SK-N-DZ (cell line): ENCODE measurements around the gene CNN3.
"Not testable (repeated sequence)": the region's sequence is repeated elsewhere in the genome, so short reads cannot be mapped to it uniquely, and the experiment has no call there.

ENCODE experiments used
- DNase-seq: peaks from one replicate; pipeline ENCODE4 v3.0.0-alpha.2; 2015; ENCODE audit warnings: low spot score

Gene CNN3

GRCh38 chr1:94949681-94950661 is 23.1 kb upstream of the CNN3 start:
- peak; percentile 71 for DNase-seq

GRCh38 chr1:94947437-94947836 is 20.5 kb upstream of the CNN3 start:
- DNase-seq, result no peak

DNA sequence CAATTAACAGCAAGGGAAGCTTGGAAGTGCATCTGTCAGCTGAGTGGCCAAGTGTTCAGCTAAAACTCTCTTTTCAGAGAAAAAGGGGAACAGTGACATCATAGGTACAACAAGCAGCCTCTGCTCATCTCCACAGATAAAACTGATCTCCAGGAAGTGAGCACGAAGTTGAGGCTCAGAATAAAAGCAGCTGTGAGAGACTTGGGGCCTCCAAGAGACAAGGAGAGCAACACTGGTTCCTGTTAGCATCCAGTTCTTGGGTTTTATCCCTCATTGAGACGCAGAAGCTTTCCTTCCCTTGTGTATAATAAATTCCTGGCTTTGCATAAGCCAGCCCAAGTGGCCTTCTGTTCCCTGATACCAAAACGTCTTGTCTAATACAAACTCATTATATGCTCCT is 20.0 kb upstream of the CNN3 start:
- no peak for DNase-seq

- no peak for DNase-seq
Measured at GRCh38 chr1:94942171-94943128, 15.5 kb upstream of the CNN3 start.

- not testable (repeated sequence) for DNase-seq
Measured at GRCh38 chr1:94941480-94941879, 14.6 kb upstream of the CNN3 start.

- no peak for DNase-seq
Measured at GRCh38 chr1:94940738-94941137, 13.8 kb upstream of the CNN3 start.

- no peak for DNase-seq
Measured at GRCh38 chr1:94937820-94938219, 10.9 kb upstream of the CNN3 start.

- no peak for DNase-seq
Measured at GRCh38 chr1:94936861-94937620, 10.1 kb upstream of the CNN3 start.

- DNase-seq, result no peak
Measured at GRCh38 chr1:94935476-94935875, 8.6 kb upstream of the CNN3 start.

DNA sequence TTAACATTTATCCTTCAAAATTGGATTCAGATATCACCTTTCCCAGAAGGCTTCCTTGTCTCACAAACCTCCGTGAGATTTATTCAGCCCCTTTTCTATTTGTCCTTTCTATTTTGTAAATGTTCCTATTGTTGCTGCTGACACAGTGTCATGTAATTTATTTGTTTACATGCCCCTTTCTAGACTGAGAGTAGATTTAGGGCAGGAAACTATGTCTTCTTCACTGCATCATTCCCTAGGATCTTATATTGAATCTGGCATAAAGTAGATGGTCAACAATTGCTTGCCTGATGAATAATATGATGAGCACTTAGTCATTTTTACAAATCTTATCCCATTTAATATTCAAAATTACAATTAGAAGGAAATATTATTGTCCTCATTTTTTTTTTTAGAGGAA is 8.1 kb upstream of the CNN3 start:
- no peak for DNase-seq

DNA sequence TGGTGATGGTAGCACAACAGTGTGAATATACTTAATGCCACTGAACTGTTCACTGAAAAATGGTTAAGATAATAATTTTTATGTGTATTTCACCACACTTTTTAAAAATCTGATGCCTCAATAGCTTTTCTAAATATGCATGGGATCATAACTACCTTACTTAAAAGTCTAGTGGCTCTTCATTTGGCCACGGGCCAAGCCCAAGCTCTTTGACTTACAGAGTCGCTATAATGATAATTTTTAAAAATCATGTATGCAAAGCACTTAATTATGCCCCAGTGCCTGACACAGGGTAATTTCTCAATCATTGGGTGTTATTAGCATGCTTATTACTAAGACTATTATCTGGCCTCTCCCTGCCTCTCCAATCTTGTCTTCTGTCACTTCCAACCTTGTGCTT is 7.6 kb upstream of the CNN3 start:
- no peak for DNase-seq

DNA sequence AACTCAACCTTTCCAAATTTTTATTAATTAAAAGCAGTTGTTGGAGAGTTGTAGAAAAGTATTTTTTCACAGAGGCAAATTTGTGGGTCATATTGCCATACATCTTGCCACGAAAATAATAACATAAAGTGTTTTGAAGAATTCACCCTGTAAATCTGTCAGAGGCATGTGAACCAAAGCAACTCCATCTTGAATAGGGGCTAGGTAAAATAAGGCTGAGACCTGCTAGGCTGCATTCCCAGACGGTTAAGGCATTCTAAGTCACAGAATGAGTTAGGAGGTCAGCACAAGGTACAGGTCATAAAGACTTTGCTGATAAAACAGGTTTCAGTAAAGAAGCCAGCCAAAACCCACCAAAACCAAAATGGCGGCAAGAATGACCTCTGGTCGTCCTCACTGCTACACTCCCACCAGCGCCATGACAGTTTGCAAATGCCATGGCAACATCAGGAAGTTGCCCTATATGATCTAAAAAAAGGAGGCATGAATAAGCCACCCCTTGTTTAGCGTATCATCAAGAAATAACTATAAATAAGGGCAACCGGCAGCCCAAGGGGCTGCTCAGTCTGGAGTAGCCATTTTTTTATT is 4.4 kb upstream of the CNN3 start:
- DNase-seq, result no peak

DNA sequence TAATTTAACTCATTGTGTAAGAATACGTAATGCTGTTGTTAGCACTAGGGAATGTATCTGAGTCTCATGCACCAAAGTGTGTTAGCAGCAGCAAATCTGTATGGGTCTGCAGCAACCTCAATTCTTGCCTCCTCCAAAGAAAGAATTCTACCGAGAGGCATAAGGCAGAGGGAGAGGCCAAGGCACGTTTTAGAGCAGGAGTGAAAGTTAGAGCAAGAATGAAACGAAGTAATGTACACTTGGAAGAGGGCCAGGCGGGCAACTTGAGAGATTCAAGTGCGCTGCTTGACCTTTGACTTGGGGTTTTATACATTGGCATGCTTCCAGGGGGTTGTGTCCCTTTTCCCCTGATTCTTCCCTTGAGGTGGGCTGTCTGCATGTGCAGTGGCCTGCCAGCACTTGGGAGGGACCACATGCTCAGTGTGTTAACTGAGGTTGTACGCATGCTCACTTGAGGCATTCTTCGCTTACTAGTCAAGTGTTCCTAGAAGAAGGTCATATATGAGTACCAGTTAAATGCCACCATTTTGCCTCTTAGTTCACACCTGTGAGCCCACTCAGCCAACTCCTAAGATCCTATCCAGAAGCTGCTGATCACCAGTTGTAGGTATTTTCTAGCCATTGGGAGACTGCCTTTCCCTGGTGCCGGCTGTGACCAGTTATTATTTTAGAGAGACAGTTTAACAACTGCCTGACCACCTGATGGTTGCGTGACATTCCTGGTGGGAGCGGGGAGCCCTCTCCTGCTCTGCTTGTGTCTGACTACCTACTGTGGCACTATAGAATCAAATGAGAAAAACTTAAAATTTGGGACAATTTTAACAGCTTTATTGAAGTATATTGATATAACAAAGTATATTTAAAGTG is 2.7 kb upstream of the CNN3 start:
- DNase-seq, result no peak

DNA sequence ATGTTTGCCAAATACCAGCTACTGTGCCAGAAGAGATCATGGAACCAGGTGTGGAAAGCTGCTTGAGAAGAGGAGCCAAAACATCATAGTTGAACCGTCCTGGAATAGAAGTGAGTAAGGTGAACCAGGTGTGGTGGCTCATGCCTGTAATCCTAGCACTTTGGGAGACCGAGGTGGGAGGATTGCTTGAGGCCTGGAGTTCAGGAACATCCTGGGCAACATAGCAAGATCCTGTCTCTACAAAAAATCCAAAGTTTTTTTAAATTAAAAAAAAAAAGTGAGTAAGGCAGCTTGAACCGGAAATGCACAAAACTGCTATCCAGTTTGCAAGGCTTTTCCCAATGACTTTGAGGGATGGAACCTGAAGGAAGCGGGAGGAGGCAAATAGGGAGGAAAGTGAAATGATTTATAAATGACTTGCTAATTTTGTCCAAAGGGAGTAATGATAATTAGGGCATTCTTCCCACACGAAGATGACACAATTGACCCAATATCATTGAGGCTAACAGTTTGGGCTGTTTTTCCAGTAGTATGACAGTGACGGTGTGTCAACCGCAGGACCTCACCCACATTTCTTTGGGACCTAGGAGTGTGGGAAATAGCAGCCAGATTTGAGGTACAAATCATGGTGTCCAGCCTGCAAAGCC is 1.5 kb upstream of the CNN3 start:
- no peak for DNase-seq

GRCh38 chr1:94927405-94928175 is 680 bp upstream of the CNN3 start:
- peak; percentile 39 for DNase-seq

DNA sequence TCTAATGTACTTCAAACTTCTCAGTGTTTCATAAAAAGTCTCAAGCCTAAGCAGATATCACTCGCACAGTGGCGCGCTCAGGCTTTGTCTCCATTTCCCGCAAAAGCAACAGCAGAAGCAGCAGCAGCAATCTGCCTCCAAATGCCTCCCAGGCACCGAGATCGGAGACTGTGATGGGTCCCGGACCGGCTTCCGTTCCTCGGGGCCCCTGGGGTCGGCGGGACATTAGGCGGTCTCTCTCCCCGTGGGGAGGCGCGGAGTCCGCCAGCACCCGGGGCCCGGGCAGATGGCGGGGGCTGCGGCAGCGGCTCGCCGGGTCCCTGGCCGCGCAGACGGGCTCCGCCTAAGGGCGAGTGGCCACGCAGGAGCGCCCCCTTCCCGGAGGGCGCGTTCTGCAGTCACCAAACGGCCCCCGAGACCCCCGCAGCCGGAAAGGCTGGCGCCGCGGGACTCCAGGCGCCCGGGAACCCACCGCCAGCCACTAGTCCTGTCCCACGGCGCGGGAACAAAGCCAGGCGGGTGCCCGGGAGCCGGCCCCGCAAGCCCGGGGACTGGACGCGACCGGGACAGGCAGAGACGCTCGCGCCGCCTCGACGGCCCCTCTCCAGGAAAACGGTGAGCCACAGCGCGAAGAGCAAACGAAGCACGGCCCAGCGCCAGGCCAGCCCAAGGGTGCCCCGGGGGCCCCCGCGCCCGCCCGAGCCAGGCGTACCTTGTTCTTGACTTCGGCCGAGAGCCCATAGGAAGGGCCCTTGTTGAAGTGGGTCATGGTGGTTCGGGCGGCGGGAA is 590 bp downstream of the CNN3 start:
- DNase-seq, result peak; percentile 65

- peak; percentile 73 for DNase-seq
Measured at GRCh38 chr1:94925561-94926125, 1.3 kb downstream of the CNN3 start.

DNA sequence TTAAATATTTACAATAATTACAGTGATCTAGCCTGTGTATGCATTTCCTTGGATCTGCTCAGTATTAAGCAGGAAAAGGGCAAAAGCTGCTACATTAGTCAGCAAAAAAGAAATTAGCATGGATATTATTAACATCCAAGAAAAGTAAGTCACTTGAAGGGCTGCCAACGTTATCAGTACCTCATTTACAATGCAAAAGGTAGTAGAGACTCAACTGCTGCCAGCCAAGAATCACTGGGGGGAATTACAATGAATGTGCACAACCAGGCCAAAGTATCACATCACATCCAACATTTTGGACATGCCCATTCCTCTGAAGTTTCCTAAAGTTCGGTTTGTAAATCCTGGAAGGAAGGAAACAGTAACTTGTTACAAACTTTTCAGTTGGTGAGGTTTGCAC is 1.9 kb downstream of the CNN3 start:
- no peak for DNase-seq
